BE2C (cell line): ENCODE data around the gene RFK.

ENCODE experiments used
- DNase-seq: peaks from one replicate; pipeline ENCODE4 v3.0.0-alpha.2; 2020
- H3K27me3 ChIP-seq: fragments of 250-450 bp; sonication (Bioruptor Pico); 2 replicates; pipeline ENCODE4 v1.5.1; 2020; ENCODE audit warnings: mild to moderate bottlenecking
- H3K36me3 ChIP-seq: fragments of 250-450 bp; sonication (Bioruptor Pico); 2 replicates; pipeline ENCODE4 v1.5.1; 2020; ENCODE audit warnings: mild to moderate bottlenecking
- H3K4me1 ChIP-seq: fragments of 250-450 bp; sonication (Bioruptor Pico); 2 replicates; pipeline ENCODE4 v1.5.1; 2020
- H3K4me3 ChIP-seq: 2 replicates; pipeline ENCODE4 v1.5.1; 2011; ENCODE audit warnings: low read depth, low read length
- H3K9me3 ChIP-seq: fragments of 250-450 bp; sonication (Bioruptor Pico); 2 replicates; pipeline ENCODE4 v1.5.1; 2020
- CTCF ChIP-seq: IDR thresholded peaks from 2 replicates; pipeline ENCODE4 v1.5.1; 2012; ENCODE audit warnings: mild to moderate bottlenecking, low read depth, low read length

Gene RFK

GRCh38 chr9:76433836-76434235, 39.6 kb upstream of the RFK start:
- Histone ChIP-seq H3K36me3 (no peaks in the 10 kb centered on the region), H3K4me1 (no peaks in the 10 kb centered on the region), H3K4me3 (no peak overlapping the region), H3K27me3 (no peaks in the 10 kb centered on the region), H3K9me3 (no peaks in the 10 kb centered on the region)
- TF ChIP-seq CTCF: no peak
- no peak for DNase-seq

GRCh38 chr9:76433406-76433805, 39.2 kb upstream of the RFK start:
- H3K4me3 ChIP-seq: no peak overlapping the region

GRCh38 chr9:76431601-76432000, 37.4 kb upstream of the RFK start:
- no peaks in the 10 kb centered on the region for H3K9me3 ChIP-seq
- H3K4me3 ChIP-seq: no peak overlapping the region
- no peak for DNase-seq
- no peak for TF ChIP-seq CTCF
- H3K36me3 ChIP-seq: no peaks in the 10 kb centered on the region
- no peaks in the 10 kb centered on the region for H3K27me3 ChIP-seq
- no peaks in the 10 kb centered on the region for H3K4me1 ChIP-seq

More at GRCh38 chr9:76433406-76433805, 39.2 kb upstream of the RFK start:
- DNase-seq: no peak
- Histone ChIP-seq H3K27me3 (no peaks in the 10 kb centered on the region), H3K4me1 (no peaks in the 10 kb centered on the region), H3K36me3 (no peaks in the 10 kb centered on the region), H3K9me3 (no peaks in the 10 kb centered on the region)
- no peak for TF ChIP-seq CTCF

- no peak overlapping the region for H3K4me3 ChIP-seq
- no peaks in the 10 kb centered on the region for H3K4me1 ChIP-seq
- no peak for TF ChIP-seq CTCF
- no peak for DNase-seq
- H3K27me3 ChIP-seq: no peaks in the 10 kb centered on the region
- no peaks in the 10 kb centered on the region for H3K36me3 ChIP-seq
- no peaks in the 10 kb centered on the region for H3K9me3 ChIP-seq
Observed at GRCh38 chr9:76426807-76427419, 32.7 kb upstream of the RFK start.

GRCh38 chr9:76425677-76426453, 31.6 kb upstream of the RFK start:
- Histone ChIP-seq H3K36me3 (no peaks in the 10 kb centered on the region), H3K4me1 (no peaks in the 10 kb centered on the region), H3K4me3 (no peak overlapping the region), H3K9me3 (no peaks in the 10 kb centered on the region), H3K27me3 (no peaks in the 10 kb centered on the region)
- no peak for TF ChIP-seq CTCF
- no peak for DNase-seq

- Histone ChIP-seq H3K36me3 (no peaks in the 10 kb centered on the region), H3K27me3 (no peaks in the 10 kb centered on the region), H3K4me3 (no peak overlapping the region), H3K4me1 (no peaks in the 10 kb centered on the region), H3K9me3 (no peaks in the 10 kb centered on the region)
- no peak for DNase-seq
- TF ChIP-seq CTCF: no peak
Observed at GRCh38 chr9:76424491-76424890, 30.3 kb upstream of the RFK start.
